SKM-1 (cell line): ENCODE data around the gene ZSCAN12.

ENCODE experiments used
- DNase-seq: peaks from one replicate; lab custom pipeline; 2025; ENCODE audit not compliant: unreplicated experiment; lab: John Stamatoyannopoulos, UW

The ZSCAN12 gene

DNA sequence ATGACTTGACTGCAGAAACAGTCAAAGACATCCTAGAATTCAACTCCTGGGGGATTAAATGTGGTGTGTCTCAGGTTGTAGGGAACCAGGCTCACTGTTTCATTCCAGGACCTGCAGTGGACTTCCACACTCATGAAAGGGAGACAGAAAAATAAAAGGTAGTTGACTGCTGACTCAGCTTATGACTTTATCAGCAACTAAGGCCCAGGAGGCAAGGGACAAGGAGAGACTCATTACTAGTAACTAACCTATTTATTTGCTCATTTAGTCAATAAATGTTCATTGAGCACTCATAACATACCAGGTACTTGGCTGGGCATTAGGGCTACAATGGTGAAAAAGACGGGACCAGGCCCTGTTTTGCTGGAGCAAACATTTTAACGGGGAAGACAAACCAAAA, 66.5 kb downstream of the ZSCAN12 start:
- no peak for DNase-seq

DNA sequence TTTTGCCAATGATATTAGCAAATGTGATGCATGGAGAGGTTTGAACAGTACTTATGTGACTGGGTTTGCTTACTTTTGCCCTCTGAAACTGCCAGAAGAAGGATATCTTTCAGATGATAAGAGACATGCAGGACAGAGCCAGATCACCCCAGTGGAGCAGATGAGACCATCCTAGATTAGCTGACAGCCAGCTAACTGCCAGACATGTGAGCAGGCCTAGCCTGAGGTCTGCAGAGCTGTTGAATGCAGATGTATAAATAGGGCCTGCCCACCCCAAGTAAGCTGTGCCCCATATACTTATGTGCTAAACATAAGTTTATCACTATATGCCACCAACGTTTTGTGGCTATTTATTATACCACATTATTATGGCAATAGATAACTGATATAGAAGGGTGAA, 69.5 kb downstream of the ZSCAN12 start:
- no peak for DNase-seq
